ENCODE data around the gene ULK4. TPM values are rescaled to one million over a fixed set of nuclear protein-coding genes. Genes with fewer than 3 reads are reported as not detected.

The ULK4 gene
- total and polyA plus RNA-seq, 2 of the 8 experiments (the other 6 are each of a cell fraction or from before 2014, with no cell fraction given), result 3.0 to 10.8 TPM

DNA sequence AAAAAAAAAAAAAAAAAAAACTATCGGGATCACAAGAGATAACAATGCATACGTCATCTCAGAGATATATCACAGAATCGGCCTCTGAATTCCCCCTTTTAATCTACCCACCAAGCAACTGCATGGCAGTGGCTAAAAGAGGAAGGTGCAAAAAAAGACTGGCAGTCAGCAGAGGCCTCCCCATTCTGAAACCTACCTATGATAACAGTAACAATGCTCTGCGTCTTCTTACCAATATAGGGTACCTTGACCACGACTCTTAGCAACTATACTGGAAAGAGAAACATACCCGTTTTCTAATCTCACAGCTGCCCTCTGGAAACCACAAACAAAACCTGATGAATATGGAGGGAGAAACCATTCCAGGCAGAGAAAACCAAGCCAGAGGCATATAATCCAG lies 106.9 kb downstream of the ULK4 start (continued):
- TF ChIP-seq, protein P1, sequence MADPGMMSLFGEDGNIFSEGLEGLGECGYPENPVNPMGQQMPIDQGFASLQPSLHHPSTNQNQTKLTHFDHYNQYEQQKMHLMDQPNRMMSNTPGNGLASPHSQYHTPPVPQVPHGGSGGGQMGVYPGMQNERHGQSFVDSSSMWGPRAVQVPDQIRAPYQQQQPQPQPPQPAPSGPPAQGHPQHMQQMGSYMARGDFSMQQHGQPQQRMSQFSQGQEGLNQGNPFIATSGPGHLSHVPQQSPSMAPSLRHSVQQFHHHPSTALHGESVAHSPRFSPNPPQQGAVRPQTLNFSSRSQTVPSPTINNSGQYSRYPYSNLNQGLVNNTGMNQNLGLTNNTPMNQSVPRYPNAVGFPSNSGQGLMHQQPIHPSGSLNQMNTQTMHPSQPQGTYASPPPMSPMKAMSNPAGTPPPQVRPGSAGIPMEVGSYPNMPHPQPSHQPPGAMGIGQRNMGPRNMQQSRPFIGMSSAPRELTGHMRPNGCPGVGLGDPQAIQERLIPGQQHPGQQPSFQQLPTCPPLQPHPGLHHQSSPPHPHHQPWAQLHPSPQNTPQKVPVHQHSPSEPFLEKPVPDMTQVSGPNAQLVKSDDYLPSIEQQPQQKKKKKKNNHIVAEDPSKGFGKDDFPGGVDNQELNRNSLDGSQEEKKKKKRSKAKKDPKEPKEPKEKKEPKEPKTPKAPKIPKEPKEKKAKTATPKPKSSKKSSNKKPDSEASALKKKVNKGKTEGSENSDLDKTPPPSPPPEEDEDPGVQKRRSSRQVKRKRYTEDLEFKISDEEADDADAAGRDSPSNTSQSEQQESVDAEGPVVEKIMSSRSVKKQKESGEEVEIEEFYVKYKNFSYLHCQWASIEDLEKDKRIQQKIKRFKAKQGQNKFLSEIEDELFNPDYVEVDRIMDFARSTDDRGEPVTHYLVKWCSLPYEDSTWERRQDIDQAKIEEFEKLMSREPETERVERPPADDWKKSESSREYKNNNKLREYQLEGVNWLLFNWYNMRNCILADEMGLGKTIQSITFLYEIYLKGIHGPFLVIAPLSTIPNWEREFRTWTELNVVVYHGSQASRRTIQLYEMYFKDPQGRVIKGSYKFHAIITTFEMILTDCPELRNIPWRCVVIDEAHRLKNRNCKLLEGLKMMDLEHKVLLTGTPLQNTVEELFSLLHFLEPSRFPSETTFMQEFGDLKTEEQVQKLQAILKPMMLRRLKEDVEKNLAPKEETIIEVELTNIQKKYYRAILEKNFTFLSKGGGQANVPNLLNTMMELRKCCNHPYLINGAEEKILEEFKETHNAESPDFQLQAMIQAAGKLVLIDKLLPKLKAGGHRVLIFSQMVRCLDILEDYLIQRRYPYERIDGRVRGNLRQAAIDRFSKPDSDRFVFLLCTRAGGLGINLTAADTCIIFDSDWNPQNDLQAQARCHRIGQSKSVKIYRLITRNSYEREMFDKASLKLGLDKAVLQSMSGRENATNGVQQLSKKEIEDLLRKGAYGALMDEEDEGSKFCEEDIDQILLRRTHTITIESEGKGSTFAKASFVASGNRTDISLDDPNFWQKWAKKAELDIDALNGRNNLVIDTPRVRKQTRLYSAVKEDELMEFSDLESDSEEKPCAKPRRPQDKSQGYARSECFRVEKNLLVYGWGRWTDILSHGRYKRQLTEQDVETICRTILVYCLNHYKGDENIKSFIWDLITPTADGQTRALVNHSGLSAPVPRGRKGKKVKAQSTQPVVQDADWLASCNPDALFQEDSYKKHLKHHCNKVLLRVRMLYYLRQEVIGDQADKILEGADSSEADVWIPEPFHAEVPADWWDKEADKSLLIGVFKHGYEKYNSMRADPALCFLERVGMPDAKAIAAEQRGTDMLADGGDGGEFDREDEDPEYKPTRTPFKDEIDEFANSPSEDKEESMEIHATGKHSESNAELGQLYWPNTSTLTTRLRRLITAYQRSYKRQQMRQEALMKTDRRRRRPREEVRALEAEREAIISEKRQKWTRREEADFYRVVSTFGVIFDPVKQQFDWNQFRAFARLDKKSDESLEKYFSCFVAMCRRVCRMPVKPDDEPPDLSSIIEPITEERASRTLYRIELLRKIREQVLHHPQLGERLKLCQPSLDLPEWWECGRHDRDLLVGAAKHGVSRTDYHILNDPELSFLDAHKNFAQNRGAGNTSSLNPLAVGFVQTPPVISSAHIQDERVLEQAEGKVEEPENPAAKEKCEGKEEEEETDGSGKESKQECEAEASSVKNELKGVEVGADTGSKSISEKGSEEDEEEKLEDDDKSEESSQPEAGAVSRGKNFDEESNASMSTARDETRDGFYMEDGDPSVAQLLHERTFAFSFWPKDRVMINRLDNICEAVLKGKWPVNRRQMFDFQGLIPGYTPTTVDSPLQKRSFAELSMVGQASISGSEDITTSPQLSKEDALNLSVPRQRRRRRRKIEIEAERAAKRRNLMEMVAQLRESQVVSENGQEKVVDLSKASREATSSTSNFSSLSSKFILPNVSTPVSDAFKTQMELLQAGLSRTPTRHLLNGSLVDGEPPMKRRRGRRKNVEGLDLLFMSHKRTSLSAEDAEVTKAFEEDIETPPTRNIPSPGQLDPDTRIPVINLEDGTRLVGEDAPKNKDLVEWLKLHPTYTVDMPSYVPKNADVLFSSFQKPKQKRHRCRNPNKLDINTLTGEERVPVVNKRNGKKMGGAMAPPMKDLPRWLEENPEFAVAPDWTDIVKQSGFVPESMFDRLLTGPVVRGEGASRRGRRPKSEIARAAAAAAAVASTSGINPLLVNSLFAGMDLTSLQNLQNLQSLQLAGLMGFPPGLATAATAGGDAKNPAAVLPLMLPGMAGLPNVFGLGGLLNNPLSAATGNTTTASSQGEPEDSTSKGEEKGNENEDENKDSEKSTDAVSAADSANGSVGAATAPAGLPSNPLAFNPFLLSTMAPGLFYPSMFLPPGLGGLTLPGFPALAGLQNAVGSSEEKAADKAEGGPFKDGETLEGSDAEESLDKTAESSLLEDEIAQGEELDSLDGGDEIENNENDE (IDR thresholded peaks at IDR 0.05; ENCODE audit: insufficient replicate concordance, low read length), result no peak
- TF ChIP-seq, protein P2, sequence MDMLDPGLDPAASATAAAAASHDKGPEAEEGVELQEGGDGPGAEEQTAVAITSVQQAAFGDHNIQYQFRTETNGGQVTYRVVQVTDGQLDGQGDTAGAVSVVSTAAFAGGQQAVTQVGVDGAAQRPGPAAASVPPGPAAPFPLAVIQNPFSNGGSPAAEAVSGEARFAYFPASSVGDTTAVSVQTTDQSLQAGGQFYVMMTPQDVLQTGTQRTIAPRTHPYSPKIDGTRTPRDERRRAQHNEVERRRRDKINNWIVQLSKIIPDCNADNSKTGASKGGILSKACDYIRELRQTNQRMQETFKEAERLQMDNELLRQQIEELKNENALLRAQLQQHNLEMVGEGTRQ (IDR thresholded peaks at IDR 0.05; ENCODE audit: low read length), result no peak
- no peak for TF ChIP-seq MAFK (IDR thresholded peaks at IDR 0.05; ENCODE audit: low read depth, low read length)
- no peak for TF ChIP-seq SP2 (IDR thresholded peaks at IDR 0.05; ENCODE audit: low read length)
- no peak for TF ChIP-seq NANOG (IDR thresholded peaks at IDR 0.05; ENCODE audit: insufficient read depth, low read depth, low read length, poor library complexity, severe bottlenecking)
- TF ChIP-seq POLR2A (IDR thresholded peaks at IDR 0.05; ENCODE audit: control extremely low read depth in 1 of 2, low read depth in 2 of 2, low read length in 2 of 2), result no peak
- no peak for TF ChIP-seq ZNF274 (IDR thresholded peaks at IDR 0.05; ENCODE audit: borderline replicate concordance, extremely low read depth, low read length)
- TF ChIP-seq, protein P3, sequence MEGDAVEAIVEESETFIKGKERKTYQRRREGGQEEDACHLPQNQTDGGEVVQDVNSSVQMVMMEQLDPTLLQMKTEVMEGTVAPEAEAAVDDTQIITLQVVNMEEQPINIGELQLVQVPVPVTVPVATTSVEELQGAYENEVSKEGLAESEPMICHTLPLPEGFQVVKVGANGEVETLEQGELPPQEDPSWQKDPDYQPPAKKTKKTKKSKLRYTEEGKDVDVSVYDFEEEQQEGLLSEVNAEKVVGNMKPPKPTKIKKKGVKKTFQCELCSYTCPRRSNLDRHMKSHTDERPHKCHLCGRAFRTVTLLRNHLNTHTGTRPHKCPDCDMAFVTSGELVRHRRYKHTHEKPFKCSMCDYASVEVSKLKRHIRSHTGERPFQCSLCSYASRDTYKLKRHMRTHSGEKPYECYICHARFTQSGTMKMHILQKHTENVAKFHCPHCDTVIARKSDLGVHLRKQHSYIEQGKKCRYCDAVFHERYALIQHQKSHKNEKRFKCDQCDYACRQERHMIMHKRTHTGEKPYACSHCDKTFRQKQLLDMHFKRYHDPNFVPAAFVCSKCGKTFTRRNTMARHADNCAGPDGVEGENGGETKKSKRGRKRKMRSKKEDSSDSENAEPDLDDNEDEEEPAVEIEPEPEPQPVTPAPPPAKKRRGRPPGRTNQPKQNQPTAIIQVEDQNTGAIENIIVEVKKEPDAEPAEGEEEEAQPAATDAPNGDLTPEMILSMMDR (IDR thresholded peaks at IDR 0.05; ENCODE audit: control extremely low read depth in 1 of 3, insufficient read depth in 1 of 3, low read depth in 1 of 3, low read length in 3 of 3), result no peak

Data from H1 (cell line).